ENCODE data around the gene KIAA0408. TPM values are rescaled to one million over a fixed set of nuclear protein-coding genes. Genes with fewer than 3 reads are reported as not detected.

Gene KIAA0408
- total and polyA plus RNA-seq, 2 of the 8 experiments (the other 6 are each of a cell fraction or from before 2014, with no cell fraction given) = 3.3 to 10.8 TPM

DNA sequence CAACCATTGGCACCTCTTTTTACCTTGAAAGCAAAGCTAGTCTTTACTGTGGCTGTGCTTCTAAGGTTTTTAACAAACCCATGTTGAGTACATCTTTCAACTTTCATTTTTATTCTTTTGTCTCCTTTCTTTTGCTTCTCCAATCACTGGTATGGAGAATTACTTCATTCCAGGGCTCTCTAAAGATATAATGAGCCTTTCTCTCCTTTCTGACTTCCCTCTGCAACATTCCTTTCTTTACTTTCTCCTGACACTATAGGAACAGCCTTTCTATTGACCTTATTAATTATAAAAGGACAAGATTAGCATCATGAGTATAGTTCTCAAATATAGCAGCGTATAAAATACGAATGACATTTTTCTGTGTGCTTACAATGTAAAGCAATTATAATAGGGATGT, 23.1 kb upstream of the KIAA0408 start:
- TF ChIP-seq BRCA1 (IDR thresholded peaks at IDR 0.05; ENCODE audit: low read depth, low read length) = no peak
- ChIA-PET CTCF (ENCODE audit: partially characterized antibody) (interaction anchor here (1.3 to 9.1 kb wide), 4 partner anchors 13 to 35 kb away, joined by 3 to 65 read pairs (median 20); partner anchors contain the start of gene MTCL3), POLR2A (ENCODE audit: partially characterized antibody) (interaction anchor here (0.6 to 3.4 kb wide), 10 partner anchors 10 to 636 kb away, joined by 3 to 15 read pairs (median 4); partner anchors contain the start of gene MTCL3)
- Histone ChIP-seq H2BK20ac (ENCODE audit: low read length) (no peak overlapping the region), H3K79me1 (ENCODE audit: low read depth, low read length) (no peaks in the 10 kb centered on the region), H3K9ac (replicated peaks in 1 of 4; ENCODE audit: extremely low read depth in 1 of 4, low read depth in 3 of 4, low read length in 3 of 4) (no peak overlapping the region), H3K4me2 (ENCODE audit: insufficient read depth in 1 of 2, low read depth in 2 of 2, low read length in 2 of 2) (no peak overlapping the region), H3K27ac (ENCODE audit: low read depth, low read length) (peak overlapping the region; percentile 58; the same call in 1 of the 2 replicates), H3K23me2 (ENCODE audit: low read depth, low read length) (no peaks in the 10 kb centered on the region), H4K91ac (replicated peaks; ENCODE audit: insufficient read length, low read length) (no peak overlapping the region), H3K4ac (replicated peaks; ENCODE audit: insufficient read length, low read depth, low read length) (no peak overlapping the region), H3K4me1 (replicated peaks in 1 of 4; ENCODE audit: control insufficient read depth in 3 of 4, insufficient read depth in 4 of 4, low read length in 3 of 4) (peaks cover 0 to 29% (median 16%) of the 10 kb centered on the region in 4 experiments), H3K36me3 (ENCODE audit: control insufficient read depth in 2 of 4, insufficient read depth in 4 of 4, low read length in 3 of 4) (peaks cover 0 to 16% (median 9%) of the 10 kb centered on the region in 4 experiments; a peak in 6 of 8 replicates), H4K5ac (ENCODE audit: insufficient read length, low read depth, low read length) (peak overlapping the region; percentile 94), H2AK5ac (ENCODE audit: low read depth, low read length) (no peak overlapping the region), H3K4me3 (ENCODE audit: extremely low read depth in 1 of 4, insufficient read depth in 2 of 4, low read depth in 3 of 4, low read length in 4 of 4) (0 out of 8 replicates have a peak overlapping the region, but pooled peaks of 1 of the 4 experiments have one; percentile 8), H2BK5ac (ENCODE audit: low read depth, low read length) (peak overlapping the region; percentile 28; the same call in 1 of the 2 replicates), H2BK120ac (replicated peaks; ENCODE audit: low read depth, low read length) (peak overlapping the region; percentile 24), H3K9me3 (ENCODE audit: insufficient read depth in 2 of 2, low read depth in 1 of 2, low read length in 1 of 2) (no peaks in the 10 kb centered on the region), H3K18ac (ENCODE audit: extremely low read depth, low read length) (no peak overlapping the region), H2BK12ac (ENCODE audit: low read depth, low read length) (no peak overlapping the region), H3K23ac (ENCODE audit: insufficient read length) (no peak overlapping the region), H3K79me2 (ENCODE audit: control insufficient read depth in 1 of 2, insufficient read depth in 2 of 2, low read length in 2 of 2) (no peaks in the 10 kb centered on the region), H3K14ac (ENCODE audit: insufficient read length) (no peak overlapping the region), H4K20me1 (replicated peaks in 1 of 2; ENCODE audit: control insufficient read depth in 1 of 2, insufficient read depth in 2 of 2, low read length in 2 of 2) (no peaks in the 10 kb centered on the region), H2AFZ (ENCODE audit: low read length) (no peak overlapping the region), H3K27me3 (replicated peaks in 1 of 4; ENCODE audit: control insufficient read depth in 3 of 4, extremely low read depth in 1 of 4, insufficient read depth in 3 of 4, low read length in 3 of 4) (no peaks in the 10 kb centered on the region), H2BK15ac (ENCODE audit: low read length) (no peak overlapping the region), H4K8ac (ENCODE audit: extremely low read depth, insufficient read depth, low read length) (no peak overlapping the region), H3K56ac (replicated peaks; ENCODE audit: insufficient read length, low read depth, low read length) (no peak overlapping the region)
- 70% methylated on average over 2 of the region's 2 CpGs; no CpG with 5 or more reads in 1 of the 2 experiments for WGBS, 2 experiments (ENCODE audit: extremely low coverage in 1 of 2, insufficient coverage in 1 of 2, insufficient read length in 1 of 2, insufficient replicate concordance in 2 of 2, low coverage in 1 of 2, low lambda C conversion rate in 2 of 2, missing lambda C conversion rate in 1 of 2)
- DNase-seq (ENCODE audit: low read depth in 1 of 2, low spot score in 2 of 2) = no peak
- no peak for FAIRE-seq

All from H1 (cell line).